CD4-positive, alpha-beta T cell (primary cell): ENCODE results near the gene EXPH5. TPM values are rescaled to one million over a fixed set of nuclear protein-coding genes. Genes with fewer than 3 reads are reported as not detected.

Source experiments
- ATAC-seq: fragments of 200-7000 bp; cut with Tn5 transposase; one replicate; pipeline ENCODE4 v1.10.0; 2022; ENCODE audit warnings: mild to moderate bottlenecking; ENCODE audit not compliant: poor library complexity
- CTCF ChIA-PET: fragments of 350-600 bp; sonication (Branson Sonifier 250); formaldehyde crosslinking; loops from one replicate; lab custom pipeline; 2021; ENCODE audit warnings: antibody characterized with exemption, inconsistent platforms; lab: Charles Lee
- POLR2A ChIA-PET: fragments of 350-600 bp; sonication (Branson Sonifier 250); formaldehyde crosslinking; loops from one replicate; lab custom pipeline; 2021; ENCODE audit warnings: antibody characterized with exemption, inconsistent platforms; lab: Charles Lee
- DNase-seq, 14 experiments: peaks; one replicate each; pipeline ENCODE4 v3.0.0-alpha.2; 2013 to 2020; ENCODE audit warnings: mixed read lengths in 2 of 14
- H3K27ac ChIP-seq, 2 donors: one replicate each; pipeline versions ENCODE4 v1.5.1 to v1.7.0; 2013; ENCODE audit warnings: low read length in 2 of 2, low read depth in 1 of 2, mild to moderate bottlenecking in 1 of 2
- H3K27me3 ChIP-seq, 2 experiments: 1 replicate in 1 of 2; 2 replicates in 1 of 2; pipeline versions ENCODE4 v1.6.1 to v1.7.0; 2013; ENCODE audit warnings: low read length in 2 of 2, control low read depth in 1 of 2, mild to moderate bottlenecking in 1 of 2, moderate library complexity in 1 of 2; ENCODE audit not compliant: insufficient read depth in 2 of 2, control insufficient read depth in 1 of 2
- H3K36me3 ChIP-seq: one replicate; pipeline ENCODE4 v1.6.1; 2013; ENCODE audit warnings: low read length, control low read depth; ENCODE audit not compliant: insufficient read depth
- H3K4me1 ChIP-seq: one replicate; pipeline ENCODE4 v1.6.1; 2013; ENCODE audit warnings: low read length, control low read depth; ENCODE audit not compliant: insufficient read depth
- H3K4me3 ChIP-seq: one replicate; pipeline ENCODE4 v1.5.1; 2013; ENCODE audit warnings: mild to moderate bottlenecking, low read length, moderate library complexity
- H3K9me3 ChIP-seq, 2 experiments: 1 replicate in 1 of 2; 2 replicates in 1 of 2; pipeline versions ENCODE4 v1.6.1 to v1.7.0; 2013; ENCODE audit warnings: low read length in 2 of 2, mild to moderate bottlenecking in 2 of 2, control low read depth in 1 of 2, moderate library complexity in 1 of 2; ENCODE audit not compliant: control insufficient read depth in 1 of 2, insufficient read depth in 1 of 2
- H3K27ac Mint-ChIP-seq: one replicate; pipeline ENCODE4 v1.8.0; 2020; ENCODE audit warnings: mixed read lengths
- H3K27me3 Mint-ChIP-seq: one replicate; pipeline ENCODE4 v1.8.0; 2021; ENCODE audit warnings: mixed read lengths
- H3K36me3 Mint-ChIP-seq: one replicate; pipeline ENCODE4 v1.8.0; 2021; ENCODE audit warnings: low read depth, mixed read lengths
- H3K4me1 Mint-ChIP-seq: one replicate; pipeline ENCODE4 v1.8.0; 2021; ENCODE audit warnings: low read depth, mixed read lengths
- H3K4me3 Mint-ChIP-seq: one replicate; pipeline ENCODE4 v1.8.0; 2020; ENCODE audit warnings: mild to moderate bottlenecking, mixed read lengths
- H3K9me3 Mint-ChIP-seq: one replicate; pipeline ENCODE4 v1.8.0; 2020; ENCODE audit warnings: mixed read lengths
- intact Hi-C, 2 experiments: fragments of 100-400 bp; cut with DNase I in 1 of 2; cut with micrococcal nuclease in 1 of 2; formaldehyde crosslinking; loops; one replicate each; pipeline versions ENCODE4 v1.15.1 to v1.9.0; 2023 to 2025; cut with DNase I, micrococcal nuclease
- total RNA-seq, 174 experiments: library from RNA in 2 of 174; stranded (reverse) in 2 of 174; gene quantifications; one replicate each; pipeline ENCODE4 v1.2.3 and lab custom pipeline; 2021 to 2026
- TF ChIP-seq, protein P1 (sequence below): fragments of 200-600 bp; IDR thresholded peaks from one replicate; pipeline ENCODE4 v1.8.0; 2022; ENCODE audit warnings: antibody characterized with exemption, mild to moderate bottlenecking

Gene EXPH5
- total RNA-seq, 2 experiments from 2014 or later: 2.0 to 3.7 TPM

DNA sequence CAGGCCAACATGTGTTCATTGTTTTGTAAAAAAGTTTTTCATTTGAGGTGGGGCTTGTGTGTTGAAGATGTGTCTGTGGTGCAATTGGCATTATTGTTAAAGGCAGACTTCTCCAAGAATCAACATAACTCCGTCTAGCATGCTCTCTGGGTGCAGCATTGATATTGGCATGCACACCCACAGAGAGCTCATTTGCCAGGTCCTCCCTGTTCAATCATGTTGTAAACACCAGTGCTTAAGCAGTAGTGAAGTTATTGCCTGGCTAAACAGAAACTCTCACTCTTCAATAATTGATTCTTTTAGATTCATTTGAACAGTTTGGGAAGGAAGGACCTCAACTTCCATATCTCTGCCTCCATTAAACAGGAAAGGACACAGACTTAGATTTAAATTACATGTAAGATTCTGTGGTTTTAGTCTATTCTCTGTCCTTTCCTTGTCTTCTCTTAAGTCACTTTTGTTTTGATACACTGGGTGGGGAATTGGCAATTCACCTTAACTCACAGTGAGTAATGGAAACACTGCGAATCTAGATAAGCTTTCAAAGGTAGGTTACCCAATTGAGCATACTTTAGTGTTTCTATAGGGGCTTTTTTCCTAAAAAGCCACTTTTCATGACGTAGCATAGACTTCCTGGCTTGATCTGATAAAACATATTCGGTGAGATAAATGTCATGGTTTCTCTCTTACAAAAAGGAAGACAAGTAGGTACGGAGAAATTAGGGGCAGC, 30.8 kb upstream of the EXPH5 start:
- DNase-seq (peak in 3 of 14 experiments; percentile 4 to 14 (median 5)), ATAC-seq (no peak)
- ChIA-PET POLR2A (no interaction called here), CTCF (no interaction called here)
- Mint-ChIP-seq H3K4me1 (no peaks in the 10 kb centered on the region), H3K27me3 (peaks cover 21% of the 10 kb centered on the region), H3K36me3 (no peaks in the 10 kb centered on the region), H3K9me3 (peaks cover 3% of the 10 kb centered on the region), H3K27ac (no peak overlapping the region), H3K4me3 (no peak overlapping the region)
- H3K4me1 ChIP-seq: no peaks in the 10 kb centered on the region
- no peak overlapping the region for H3K27ac ChIP-seq
- H3K4me3 ChIP-seq: no peak overlapping the region
- peaks cover 0 to 10% of the 10 kb centered on the region in 2 experiments for H3K9me3 ChIP-seq
- intact Hi-C loops: no loop called here
- H3K27me3 ChIP-seq: peaks cover 2 to 6% of the 10 kb centered on the region in 2 experiments
- TF ChIP-seq, protein P1, sequence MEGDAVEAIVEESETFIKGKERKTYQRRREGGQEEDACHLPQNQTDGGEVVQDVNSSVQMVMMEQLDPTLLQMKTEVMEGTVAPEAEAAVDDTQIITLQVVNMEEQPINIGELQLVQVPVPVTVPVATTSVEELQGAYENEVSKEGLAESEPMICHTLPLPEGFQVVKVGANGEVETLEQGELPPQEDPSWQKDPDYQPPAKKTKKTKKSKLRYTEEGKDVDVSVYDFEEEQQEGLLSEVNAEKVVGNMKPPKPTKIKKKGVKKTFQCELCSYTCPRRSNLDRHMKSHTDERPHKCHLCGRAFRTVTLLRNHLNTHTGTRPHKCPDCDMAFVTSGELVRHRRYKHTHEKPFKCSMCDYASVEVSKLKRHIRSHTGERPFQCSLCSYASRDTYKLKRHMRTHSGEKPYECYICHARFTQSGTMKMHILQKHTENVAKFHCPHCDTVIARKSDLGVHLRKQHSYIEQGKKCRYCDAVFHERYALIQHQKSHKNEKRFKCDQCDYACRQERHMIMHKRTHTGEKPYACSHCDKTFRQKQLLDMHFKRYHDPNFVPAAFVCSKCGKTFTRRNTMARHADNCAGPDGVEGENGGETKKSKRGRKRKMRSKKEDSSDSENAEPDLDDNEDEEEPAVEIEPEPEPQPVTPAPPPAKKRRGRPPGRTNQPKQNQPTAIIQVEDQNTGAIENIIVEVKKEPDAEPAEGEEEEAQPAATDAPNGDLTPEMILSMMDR: no peak
- no peaks in the 10 kb centered on the region for H3K36me3 ChIP-seq

DNA sequence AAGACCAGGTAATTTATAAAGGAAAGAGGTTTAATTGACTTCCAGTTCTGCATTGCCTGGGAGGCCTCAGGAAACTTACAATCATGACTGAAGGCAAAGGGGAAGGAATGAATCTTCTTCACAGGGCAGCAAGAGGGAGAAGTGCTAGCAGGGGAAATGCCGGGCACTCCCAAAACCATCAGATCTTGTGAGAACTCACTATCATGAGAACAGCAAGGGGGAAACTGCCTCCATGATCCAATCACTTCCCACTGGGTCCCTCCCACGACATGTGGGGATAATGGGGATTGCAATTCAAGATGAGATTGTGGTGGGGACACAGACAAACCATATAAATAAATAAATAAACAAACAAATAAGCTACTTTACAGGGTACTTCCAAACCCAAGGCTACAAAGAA, 28.8 kb upstream of the EXPH5 start:
- Mint-ChIP-seq H3K27me3 (peaks cover 19% of the 10 kb centered on the region), H3K9me3 (peaks cover 3% of the 10 kb centered on the region), H3K4me1 (no peaks in the 10 kb centered on the region), H3K27ac (no peak overlapping the region), H3K4me3 (no peak overlapping the region), H3K36me3 (no peaks in the 10 kb centered on the region)
- no peaks in the 10 kb centered on the region for H3K4me1 ChIP-seq
- H3K4me3 ChIP-seq: no peak overlapping the region
- ChIA-PET CTCF (no interaction called here), POLR2A (no interaction called here)
- DNase-seq: peak in 1 of 14 experiments; percentile 5
- H3K27me3 ChIP-seq: no peaks in the 10 kb centered on the region
- no peak overlapping the region for H3K27ac ChIP-seq
- intact Hi-C loops: no loop called here
- no peaks in the 10 kb centered on the region for H3K9me3 ChIP-seq
- TF ChIP-seq, protein P1: no peak
- no peaks in the 10 kb centered on the region for H3K36me3 ChIP-seq
- no peak for ATAC-seq

DNA sequence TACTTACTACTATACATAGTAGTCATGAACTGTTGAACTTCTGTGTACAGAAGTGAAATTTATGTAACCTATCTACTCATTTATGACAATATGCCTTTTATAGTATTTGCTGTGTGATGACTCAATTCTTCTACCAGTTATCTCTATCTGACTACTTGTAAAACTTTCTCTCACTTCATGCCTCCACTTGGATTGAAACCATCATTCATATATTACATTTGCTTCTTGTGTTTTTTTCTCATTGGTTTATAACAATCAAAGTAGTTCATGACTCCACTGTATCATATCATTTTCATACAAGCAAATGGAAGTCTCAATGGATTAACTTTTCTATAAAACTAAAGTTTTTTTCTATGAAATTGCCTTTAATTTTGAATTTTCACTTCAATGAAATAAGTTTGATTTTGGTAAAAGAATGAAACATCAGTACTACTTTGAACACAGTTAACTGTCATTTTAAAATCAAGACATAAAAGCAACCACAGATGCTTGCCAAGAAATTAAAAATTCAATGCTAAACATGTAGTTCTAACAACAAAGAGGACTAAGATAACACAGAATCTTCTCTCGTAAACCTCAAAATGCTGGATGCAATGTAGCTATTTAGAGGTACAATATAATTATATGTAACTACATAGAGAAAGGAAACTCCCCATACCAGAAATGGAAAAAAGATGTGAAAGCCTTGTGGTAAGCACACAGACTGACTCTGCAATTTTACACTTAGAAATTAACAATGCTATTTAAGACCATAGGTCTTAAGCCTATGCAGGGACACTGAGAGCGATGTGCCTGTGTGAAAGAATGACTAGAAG, 27.6 kb upstream of the EXPH5 start:
- Histone ChIP-seq H3K27ac (no peak overlapping the region), H3K9me3 (no peaks in the 10 kb centered on the region), H3K4me3 (no peak overlapping the region), H3K36me3 (no peaks in the 10 kb centered on the region), H3K4me1 (no peaks in the 10 kb centered on the region), H3K27me3 (peaks cover 0 to 3% of the 10 kb centered on the region in 2 experiments)
- CTCF ChIA-PET: interaction anchor here (0.6 kb wide), 1 partner anchor 9 kb away, joined by 3 read pairs; no protein-coding TSS in a partner anchor
- TF ChIP-seq, protein P1: no peak
- H3K4me3 Mint-ChIP-seq: no peak overlapping the region
- H3K27me3 Mint-ChIP-seq: peaks cover 19% of the 10 kb centered on the region
- POLR2A ChIA-PET: no interaction called here
- H3K4me1 Mint-ChIP-seq: no peaks in the 10 kb centered on the region
- no peak for DNase-seq
- H3K36me3 Mint-ChIP-seq: no peaks in the 10 kb centered on the region
- no peak overlapping the region for H3K27ac Mint-ChIP-seq
- peaks cover 3% of the 10 kb centered on the region for H3K9me3 Mint-ChIP-seq
- no peak for ATAC-seq
- intact Hi-C loops: no loop called here
